K562 (cell line): Measurements from ENCODE around the gene TMEM184A. TPM values are rescaled to one million over a fixed set of nuclear protein-coding genes. Genes with fewer than 3 reads are reported as not detected.
A peak's percentile ranks its signal among the peaks of the same experiment; 100 is the strongest.

Experiments used
- CTCF ChIP-seq, 3 experiments: IDR thresholded peaks in 2 of 3; conservative IDR thresholded peaks in 1 of 3; 2 replicates each; pipeline ENCODE4 v1.5.1; 2011 to 2012; ENCODE audit warnings: low read length in 3 of 3, mild to moderate bottlenecking in 3 of 3, control low read depth in 2 of 3, improper control_type of control experiment in 1 of 3, inconsistent platforms in 1 of 3, low read depth in 1 of 3, mixed read lengths in 1 of 3, moderate library complexity in 1 of 3; ENCODE audit not compliant: insufficient read depth in 2 of 3
- EP400 ChIP-seq: fragments of 450-650 bp; IDR thresholded peaks from 2 replicates; pipeline ENCODE4 v1.6.1; 2017; ENCODE audit warnings: antibody characterized with exemption, mild to moderate bottlenecking, moderate library complexity
- HES1 ChIP-seq: fragments of 450-650 bp; IDR thresholded peaks from 2 replicates; pipeline ENCODE4 v1.6.1; 2016; ENCODE audit warnings: low read depth, mild to moderate bottlenecking, moderate library complexity
- JUND ChIP-seq, 2 experiments: IDR thresholded peaks; 2 replicates in 1 of 2; 3 replicates in 1 of 2; pipeline ENCODE4 v1.6.1; 2011; ENCODE audit warnings: borderline replicate concordance in 2 of 2, low read depth in 2 of 2, low read length in 2 of 2, improper control_type of control experiment in 1 of 2, missing biosample characterization in 1 of 2, missing genetic modification characterization in 1 of 2, missing genetic modification reagents in 1 of 2
- MAZ ChIP-seq, 2 experiments: fragments of 450-650 bp in 1 of 2; sonication (generic) in 1 of 2; formaldehyde crosslinking; IDR thresholded peaks in 1 of 2; conservative IDR thresholded peaks in 1 of 2; 2 replicates each; pipeline versions ENCODE4 v1.4.0 to v1.5.0; 2020; ENCODE audit warnings: mild to moderate bottlenecking in 1 of 2, missing genetic modification reagents in 1 of 2
- MEF2D ChIP-seq: conservative IDR thresholded peaks from 2 replicates; pipeline ENCODE4 v1.6.1; 2016; ENCODE audit warnings: low read depth, missing genetic modification characterization, missing compliant biosample characterization
- MXI1 ChIP-seq: IDR thresholded peaks from 2 replicates; pipeline ENCODE4 v1.6.1; 2011; ENCODE audit warnings: low read depth, mild to moderate bottlenecking, improper control_type of control experiment, low read length
- PHF8 ChIP-seq: fragments of 200-600 bp; sonication (generic); IDR thresholded peaks from 2 replicates; pipeline ENCODE4 v1.6.1; 2012; ENCODE audit warnings: mixed run types, mild to moderate bottlenecking, inconsistent platforms, low read length, moderate library complexity, borderline replicate concordance
- PRDM10 ChIP-seq: fragments of 450-650 bp; IDR thresholded peaks from 2 replicates; pipeline ENCODE4 v1.6.1; 2018; ENCODE audit not compliant: partially characterized antibody
- RBFOX2 ChIP-seq: fragments of 200-400 bp; formaldehyde crosslinking; IDR thresholded peaks from 2 replicates; pipeline ENCODE4 v1.6.1; 2017; ENCODE audit warnings: low read depth, mild to moderate bottlenecking, low read length, moderate library complexity
- TEAD1 ChIP-seq, 2 experiments: fragments of 450-650 bp in 1 of 2; sonication (generic) in 1 of 2; formaldehyde crosslinking; IDR thresholded peaks; 2 replicates each; pipeline versions ENCODE4 v1.4.0 to v1.8.0; 2020 to 2022; ENCODE audit warnings: mild to moderate bottlenecking in 2 of 2, missing genetic modification reagents in 1 of 2
- ZBTB11 ChIP-seq, 3 experiments: fragments of 200-800 bp in 1 of 3; fragments of 250-450 bp in 1 of 3; fragments of 450-650 bp in 1 of 3; sonication (Bioruptor Pico) in 1 of 3; sonication (Bioruptor generic) in 1 of 3; formaldehyde crosslinking in 1 of 3; IDR thresholded peaks; 2 replicates each; pipeline versions ENCODE4 v1.6.1 to v1.8.0; 2016 to 2022; ENCODE audit warnings: mild to moderate bottlenecking in 2 of 3, missing genetic modification characterization in 2 of 3, missing compliant biosample characterization in 1 of 3, moderate library complexity in 1 of 3
- ZEB2 ChIP-seq: fragments of 450-650 bp; IDR thresholded peaks from 2 replicates; pipeline ENCODE4 v1.6.1; 2016
- ZNF311 ChIP-seq: fragments of 250-450 bp; sonication (Bioruptor Pico); IDR thresholded peaks from 2 replicates; pipeline ENCODE4 v1.4.0; 2020; ENCODE audit warnings: mild to moderate bottlenecking, moderate library complexity
- ZNF79 ChIP-seq: fragments of 250-450 bp; sonication (Bioruptor Pico); IDR thresholded peaks from 2 replicates; pipeline ENCODE4 v1.4.0; 2020; ENCODE audit warnings: low read depth, mild to moderate bottlenecking, moderate library complexity
- polyA plus RNA-seq, 8 experiments: library from polyadenylated mRNA; depleted of rRNA in 4 of 8; stranded (reverse) in 5 of 8; unstranded in 3 of 8; fragments of >200 nt; fragmentation: Nextera tagmentation in 2 of 8; fragmentation: Illumina TruSeq in 1 of 8; extraction: Ambion mirVana in 2 of 8; extraction: Trizol in 1 of 8; gene quantifications; 2 replicates each; pipeline versions ENCODE4 v1.2.1 to v1.2.3, GENCODE V29; 2011 to 2014; ENCODE audit warnings: inconsistent platforms in 1 of 8, missing spikeins in 1 of 8
- total RNA-seq, 7 experiments: library from RNA; depleted of rRNA in 6 of 7; stranded (reverse); fragments of >200 nt in 6 of 7; fragmentation: Illumina TruSeq in 2 of 7; extraction: Trizol in 2 of 7; gene quantifications; 2 replicates each; pipeline versions ENCODE4 v1.2.1 to v1.2.3, GENCODE V29; 2011 to 2021; ENCODE audit warnings: low replicate concordance in 1 of 7

Gene TMEM184A
- total and polyA plus RNA-seq, 9 of the 15 experiments (the other 6 are each of a cell fraction or from before 2014, with no cell fraction given): 0.10 to 0.18 (median 0.11) TPM; not detected in 6

- TF ChIP-seq ZBTB11 (CRISPR knock-in tag; IDR thresholded peaks at IDR 0.05): no peak
- peak; percentile 42; the same call in 1 of the 2 replicates for TF ChIP-seq EP400
- peak; percentile 22; the same call in 1 of the 2 replicates for TF ChIP-seq PHF8
- TF ChIP-seq HES1: 0 out of 2 replicates have a peak, but pooled peaks have one; percentile 42
- TF ChIP-seq ZEB2: no peak
- TF ChIP-seq RBFOX2: 0 out of 2 replicates have a peak, but pooled peaks have one; percentile 7
- TF ChIP-seq MAZ (CRISPR knock-in tag; conservative IDR thresholded peaks at IDR 0.05 in 1 of 2, IDR thresholded peaks at IDR 0.05 in 1 of 2): no peak
- TF ChIP-seq ZNF79 (CRISPR knock-in tag): no peak
- no peak for TF ChIP-seq MEF2D (tag)
- TF ChIP-seq CTCF (IDR thresholded peaks at IDR 0.05 in 2 of 3, conservative IDR thresholded peaks at IDR 0.05 in 1 of 3; ENCODE audit: insufficient read depth in 2 of 3, low read depth in 1 of 3, low read length in 3 of 3): no peak
- 0 out of 4 replicates have a peak, but pooled peaks of 1 of the 2 experiments have one; percentile 50 for TF ChIP-seq TEAD1 (CRISPR knock-in tag; IDR thresholded peaks at IDR 0.05)
- no peak for TF ChIP-seq ZNF311
- TF ChIP-seq MXI1: no peak
- TF ChIP-seq PRDM10: peak; percentile 92
- TF ChIP-seq JUND (IDR thresholded peaks at IDR 0.05; ENCODE audit: borderline replicate concordance, low read depth, low read length): peak; percentile 95
- peak; percentile 92 for TF ChIP-seq JUND (tag; IDR thresholded peaks at IDR 0.05; ENCODE audit: borderline replicate concordance, low read depth, low read length)
Observed at GRCh38 chr7:1532456-1533254, 23.4 kb downstream of the TMEM184A start (continued).
